Measurements from ENCODE around the gene ADH1C.
"Not testable (repeated sequence)": the region's sequence is repeated elsewhere in the genome, so short reads cannot be mapped to it uniquely, and the experiment has no call there.

The ADH1C gene

GRCh38 chr4:99352602-99353537 lies at the start of gene ADH1C:
Gene ADH1C (minus strand): TSS chr4:99352746. CDS start chr4:99352675, 71 bp downstream.
- no peak for DNase-seq

GRCh38 chr4:99400831-99401230 lies 48.3 kb upstream of the ADH1C start:
- no peak for DNase-seq

GRCh38 chr4:99399017-99399416 lies 46.5 kb upstream of the ADH1C start:
- DNase-seq, result no peak

- no peak for DNase-seq
Observed at GRCh38 chr4:99395595-99396364, 43.2 kb upstream of the ADH1C start.

GRCh38 chr4:99394896-99395295 lies 42.4 kb upstream of the ADH1C start:
- DNase-seq, result no peak

- DNase-seq, result no peak
Observed at GRCh38 chr4:99390055-99390454, 37.5 kb upstream of the ADH1C start.

- no peak for DNase-seq
Observed at GRCh38 chr4:99389606-99390005, 37.1 kb upstream of the ADH1C start.

GRCh38 chr4:99383833-99384392 lies 31.4 kb upstream of the ADH1C start:
- no peak for DNase-seq

- no peak for DNase-seq
Observed at GRCh38 chr4:99383399-99383798, 30.9 kb upstream of the ADH1C start.

- no peak for DNase-seq
Observed at GRCh38 chr4:99382745-99383360, 30.3 kb upstream of the ADH1C start.

- DNase-seq, result no peak
Observed at GRCh38 chr4:99381588-99382175, 29.1 kb upstream of the ADH1C start.

- DNase-seq, result no peak
Observed at GRCh38 chr4:99379571-99379970, 27.0 kb upstream of the ADH1C start.

GRCh38 chr4:99378876-99379275 lies 26.3 kb upstream of the ADH1C start:
- no peak for DNase-seq

- not testable (repeated sequence) for DNase-seq
Observed at GRCh38 chr4:99377341-99377740, 24.8 kb upstream of the ADH1C start.

- DNase-seq, result not testable (repeated sequence)
Observed at GRCh38 chr4:99372464-99372863, 19.9 kb upstream of the ADH1C start.

- DNase-seq, result not testable (repeated sequence)
Observed at GRCh38 chr4:99367817-99368216, 15.3 kb upstream of the ADH1C start.

- DNase-seq, result no peak
Observed at GRCh38 chr4:99366491-99366890, 13.9 kb upstream of the ADH1C start.

GRCh38 chr4:99362768-99363167 lies 10.2 kb upstream of the ADH1C start:
- DNase-seq, result no peak

GRCh38 chr4:99361899-99362275 lies 9.3 kb upstream of the ADH1C start:
- no peak for DNase-seq

GRCh38 chr4:99361268-99361898 lies 8.8 kb upstream of the ADH1C start:
- DNase-seq, result no peak

- no peak for DNase-seq
Observed at GRCh38 chr4:99359480-99360204, 7.1 kb upstream of the ADH1C start.

GRCh38 chr4:99357948-99358347 lies 5.4 kb upstream of the ADH1C start:
- DNase-seq, result no peak

Data from SHP77 treated with DMSO at 0.1 percent for 48 hours (cell line).